PC-3 (cell line): ENCODE measurements around the gene FRMD7. TPM values are rescaled to one million over a fixed set of nuclear protein-coding genes. Genes with fewer than 3 reads are reported as not detected.
"Not testable (repeated sequence)": the region's sequence is repeated elsewhere in the genome, so short reads cannot be mapped to it uniquely, and the experiment has no call there.

Experiments used
- ATAC-seq: fragments of 200-7000 bp; cut with Tn5 transposase; 2 replicates; pipeline ENCODE4 v1.9.1; 2020; ENCODE audit warnings: mild to moderate bottlenecking, moderate library complexity
- BruUV-seq: library from RNA; stranded (reverse); fragments of 400-500 nt; replicated peaks from 2 replicates; lab custom pipeline; 2021; lab: Mats Ljungman, UMichigan
- CTCF ChIA-PET: fragments of 300-600 bp; sonication (Branson Sonifier 250); formaldehyde crosslinking; loops from one replicate; lab custom pipeline; 2022; ENCODE audit warnings: antibody characterized with exemption; lab: Charles Lee
- POLR2A ChIA-PET: fragments of 300-600 bp; sonication (Branson Sonifier 250); formaldehyde crosslinking; loops from one replicate; lab custom pipeline; 2022; ENCODE audit warnings: antibody characterized with exemption; ENCODE audit not compliant: unreplicated experiment; lab: Charles Lee
- DNase-seq: peaks from one replicate; pipeline ENCODE4 v3.0.0-alpha.2; 2015
- H2AFZ ChIP-seq: fragments of 300-600 bp; sonication (generic); 2 replicates; pipeline ENCODE4 v1.6.0; 2016; ENCODE audit warnings: antibody characterized with exemption, low read length
- H3F3A ChIP-seq: fragments of 300-600 bp; sonication (generic); one replicate; pipeline ENCODE4 v1.6.0; 2017; ENCODE audit warnings: antibody characterized with exemption, low read length, control low read depth, mild to moderate bottlenecking; ENCODE audit not compliant: unreplicated experiment
- H3K27ac ChIP-seq: fragments of 300-600 bp; sonication (generic); 2 replicates; pipeline ENCODE4 v1.5.1; 2016; ENCODE audit warnings: mild to moderate bottlenecking, low read length
- H3K27me3 ChIP-seq: fragments of 300-600 bp; sonication (generic); 2 replicates; pipeline ENCODE4 v1.6.1; 2016; ENCODE audit warnings: low read length, mixed read lengths
- H3K36me3 ChIP-seq: fragments of 300-600 bp; sonication (generic); 2 replicates; pipeline ENCODE4 v1.6.1; 2016; ENCODE audit warnings: low read depth, mixed run types, low read length, mixed read lengths
- H3K4me1 ChIP-seq: fragments of 300-600 bp; sonication (generic); 2 replicates; pipeline ENCODE4 v1.5.1; 2016; ENCODE audit warnings: low read length; ENCODE audit not compliant: insufficient read depth
- H3K4me2 ChIP-seq: fragments of 300-600 bp; sonication (generic); 2 replicates; pipeline ENCODE4 v1.6.0; 2016; ENCODE audit warnings: low read length
- H3K4me3 ChIP-seq: fragments of 300-600 bp; sonication (generic); 2 replicates; pipeline ENCODE4 v1.5.1; 2016; ENCODE audit warnings: mild to moderate bottlenecking, low read length, mixed read lengths
- H3K79me2 ChIP-seq: fragments of 300-600 bp; sonication (generic); 2 replicates; pipeline ENCODE4 v1.6.1; 2017; ENCODE audit warnings: low read length, mixed read lengths
- H3K9ac ChIP-seq: fragments of 300-600 bp; sonication (generic); 2 replicates; pipeline ENCODE4 v1.6.0; 2016; ENCODE audit warnings: mild to moderate bottlenecking, low read length
- H3K9me2 ChIP-seq: fragments of 300-600 bp; sonication (generic); replicated peaks from 2 replicates; pipeline ENCODE4 v1.6.1; 2016; ENCODE audit warnings: mixed run types, low read length, mixed read lengths
- H3K9me3 ChIP-seq: fragments of 300-600 bp; sonication (generic); 2 replicates; pipeline ENCODE4 v1.6.1; 2016; ENCODE audit warnings: low read length, mixed read lengths
- H4K20me1 ChIP-seq: fragments of 300-600 bp; sonication (generic); 2 replicates; pipeline ENCODE4 v1.6.1; 2016; ENCODE audit warnings: low read length, mixed read lengths
- EZH2 ChIP-seq: fragments of 300-600 bp; sonication (generic); IDR thresholded peaks from one replicate; pipeline ENCODE4 v1.6.1; 2017; ENCODE audit warnings: antibody characterized with exemption, mild to moderate bottlenecking, low read length; ENCODE audit not compliant: unreplicated experiment
- EZH2phosphoT487 ChIP-seq: fragments of 300-600 bp; sonication (generic); IDR thresholded peaks from 2 replicates; pipeline ENCODE4 v1.6.1; 2018; ENCODE audit warnings: mild to moderate bottlenecking, antibody characterized with exemption, low read length, borderline replicate concordance
- intact Hi-C: fragments of 100-400 bp; cut with micrococcal nuclease; formaldehyde crosslinking; loops from 2 replicates; pipeline ENCODE4 v1.9.0; 2023
- total RNA-seq: library from RNA; depleted of rRNA; stranded (reverse); fragments of >200 nt; gene quantifications from 2 replicates; pipeline ENCODE4 v1.2.3, GENCODE V29; 2014
- TF ChIP-seq, protein P1 (sequence below): fragments of 300-600 bp; sonication (generic); conservative IDR thresholded peaks from 2 replicates; pipeline ENCODE4 v1.5.1; 2017; ENCODE audit warnings: antibody characterized with exemption, low read depth, mild to moderate bottlenecking, low read length

The FRMD7 gene
- total RNA-seq, 1 experiment from 2014 or later: 0.04 TPM

DNA sequence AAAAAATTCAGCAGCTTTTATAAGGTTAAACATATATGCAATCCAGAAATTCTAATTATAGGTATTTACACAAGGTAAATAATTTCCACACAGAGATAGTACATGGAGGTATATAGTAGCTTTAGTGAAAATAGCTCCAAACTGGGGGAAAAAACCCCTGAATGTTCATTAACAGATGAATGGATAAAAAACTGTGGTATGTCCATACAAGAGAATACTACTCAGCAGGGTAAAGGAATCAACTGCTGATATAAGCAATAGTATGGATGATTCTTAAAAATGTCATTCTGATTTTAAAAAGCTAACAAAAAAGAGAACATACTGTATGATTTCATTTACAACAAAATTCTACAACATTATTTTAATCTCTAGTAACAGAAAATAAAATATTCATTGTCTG lies 37.2 kb upstream of the FRMD7 start:
- no peaks in the 10 kb centered on the region for H3K27me3 ChIP-seq
- no peak overlapping the region for H3K27ac ChIP-seq
- CTCF ChIA-PET: no interaction called here
- DNase-seq (no peak), ATAC-seq (no peak)
- no peak overlapping the region for H3K4me2 ChIP-seq
- no peaks in the 10 kb centered on the region for H3K36me3 ChIP-seq
- intact Hi-C loops: no loop called here
- no peak overlapping the region for H3K4me3 ChIP-seq
- no peaks in the 10 kb centered on the region for H3K9me3 ChIP-seq
- H2AFZ ChIP-seq: no peak overlapping the region
- BruUV-seq: no TSS peak
- POLR2A ChIA-PET: no interaction called here
- H4K20me1 ChIP-seq: no peaks in the 10 kb centered on the region
- TF ChIP-seq, protein P1, sequence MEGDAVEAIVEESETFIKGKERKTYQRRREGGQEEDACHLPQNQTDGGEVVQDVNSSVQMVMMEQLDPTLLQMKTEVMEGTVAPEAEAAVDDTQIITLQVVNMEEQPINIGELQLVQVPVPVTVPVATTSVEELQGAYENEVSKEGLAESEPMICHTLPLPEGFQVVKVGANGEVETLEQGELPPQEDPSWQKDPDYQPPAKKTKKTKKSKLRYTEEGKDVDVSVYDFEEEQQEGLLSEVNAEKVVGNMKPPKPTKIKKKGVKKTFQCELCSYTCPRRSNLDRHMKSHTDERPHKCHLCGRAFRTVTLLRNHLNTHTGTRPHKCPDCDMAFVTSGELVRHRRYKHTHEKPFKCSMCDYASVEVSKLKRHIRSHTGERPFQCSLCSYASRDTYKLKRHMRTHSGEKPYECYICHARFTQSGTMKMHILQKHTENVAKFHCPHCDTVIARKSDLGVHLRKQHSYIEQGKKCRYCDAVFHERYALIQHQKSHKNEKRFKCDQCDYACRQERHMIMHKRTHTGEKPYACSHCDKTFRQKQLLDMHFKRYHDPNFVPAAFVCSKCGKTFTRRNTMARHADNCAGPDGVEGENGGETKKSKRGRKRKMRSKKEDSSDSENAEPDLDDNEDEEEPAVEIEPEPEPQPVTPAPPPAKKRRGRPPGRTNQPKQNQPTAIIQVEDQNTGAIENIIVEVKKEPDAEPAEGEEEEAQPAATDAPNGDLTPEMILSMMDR: no peak
- TF ChIP-seq EZH2phosphoT487 (no peak), EZH2 (no peak)
- no peaks in the 10 kb centered on the region for H3K4me1 ChIP-seq
- no peaks in the 10 kb centered on the region for H3K79me2 ChIP-seq
- H3F3A ChIP-seq: no peaks in the 10 kb centered on the region
- H3K9ac ChIP-seq: no peak overlapping the region
- H3K9me2 ChIP-seq: no peaks in the 10 kb centered on the region

DNA sequence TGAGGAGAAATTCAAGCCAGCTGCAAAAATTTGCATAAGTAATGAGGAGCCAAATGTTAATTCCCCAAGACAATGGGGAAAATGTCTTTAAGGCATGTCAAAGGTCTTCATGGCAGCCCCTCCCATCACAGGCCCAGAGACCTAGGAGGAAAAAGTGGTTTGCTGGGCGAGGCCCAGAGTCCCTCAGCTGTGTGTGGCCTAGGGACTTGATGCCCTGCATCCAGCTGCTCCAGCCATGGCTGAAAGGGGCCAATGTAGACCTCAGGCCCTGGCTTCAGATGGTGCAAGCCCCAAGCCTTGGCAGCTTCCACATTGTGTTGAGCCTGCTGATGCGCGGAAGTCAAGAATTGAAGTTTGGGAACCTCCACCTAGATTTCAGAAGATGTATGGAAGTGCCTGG lies 35.3 kb upstream of the FRMD7 start:
- H3K4me3 ChIP-seq, BruUV-seq, H3K9me2 ChIP-seq, H3K9me3 ChIP-seq, H4K20me1 ChIP-seq, H3K36me3 ChIP-seq, POLR2A ChIA-PET, intact Hi-C loops, H3K4me1 ChIP-seq, H3K27ac ChIP-seq, H3F3A ChIP-seq, DNase-seq, ATAC-seq, H3K79me2 ChIP-seq, H3K27me3 ChIP-seq, CTCF ChIA-PET, H3K4me2 ChIP-seq, H3K9ac ChIP-seq, H2AFZ ChIP-seq: not testable (repeated sequence)

DNA sequence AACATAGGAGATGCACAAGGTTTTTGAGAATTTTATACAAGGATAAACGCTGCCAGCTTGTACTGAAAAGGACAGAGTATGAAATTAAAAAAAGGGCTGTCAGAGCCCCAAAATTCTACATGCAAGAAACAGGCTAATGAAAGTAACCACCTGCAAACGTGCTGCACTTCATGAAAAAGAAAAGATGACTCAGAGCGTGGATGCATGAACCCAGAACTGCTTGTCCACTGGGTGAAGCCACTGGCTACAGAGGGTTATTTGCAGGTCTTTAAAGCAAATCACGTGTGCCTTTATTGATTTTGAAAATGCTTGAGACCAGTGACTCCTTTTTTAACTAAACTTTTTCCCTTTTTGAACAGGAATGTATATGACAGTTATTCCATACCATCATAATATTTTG lies 25.3 kb upstream of the FRMD7 start:
- CTCF ChIA-PET: no interaction called here
- intact Hi-C loops: no loop called here
- Histone ChIP-seq H3K79me2 (no peaks in the 10 kb centered on the region), H3F3A (no peaks in the 10 kb centered on the region), H2AFZ (no peak overlapping the region), H3K4me3 (no peak overlapping the region), H3K27me3 (no peaks in the 10 kb centered on the region), H3K9me2 (no peaks in the 10 kb centered on the region), H3K4me2 (no peak overlapping the region), H3K9me3 (no peaks in the 10 kb centered on the region), H3K27ac (no peak overlapping the region), H3K9ac (no peak overlapping the region), H4K20me1 (no peaks in the 10 kb centered on the region), H3K4me1 (no peaks in the 10 kb centered on the region), H3K36me3 (no peaks in the 10 kb centered on the region)
- no peak for DNase-seq
- no TSS peak for BruUV-seq
- no peak for TF ChIP-seq EZH2phosphoT487
- TF ChIP-seq EZH2: no peak
- TF ChIP-seq, protein P1: no peak
- POLR2A ChIA-PET: no interaction called here
- ATAC-seq: no peak
